ENCODE data around the gene ARL5A.

ARL5A gene

DNA sequence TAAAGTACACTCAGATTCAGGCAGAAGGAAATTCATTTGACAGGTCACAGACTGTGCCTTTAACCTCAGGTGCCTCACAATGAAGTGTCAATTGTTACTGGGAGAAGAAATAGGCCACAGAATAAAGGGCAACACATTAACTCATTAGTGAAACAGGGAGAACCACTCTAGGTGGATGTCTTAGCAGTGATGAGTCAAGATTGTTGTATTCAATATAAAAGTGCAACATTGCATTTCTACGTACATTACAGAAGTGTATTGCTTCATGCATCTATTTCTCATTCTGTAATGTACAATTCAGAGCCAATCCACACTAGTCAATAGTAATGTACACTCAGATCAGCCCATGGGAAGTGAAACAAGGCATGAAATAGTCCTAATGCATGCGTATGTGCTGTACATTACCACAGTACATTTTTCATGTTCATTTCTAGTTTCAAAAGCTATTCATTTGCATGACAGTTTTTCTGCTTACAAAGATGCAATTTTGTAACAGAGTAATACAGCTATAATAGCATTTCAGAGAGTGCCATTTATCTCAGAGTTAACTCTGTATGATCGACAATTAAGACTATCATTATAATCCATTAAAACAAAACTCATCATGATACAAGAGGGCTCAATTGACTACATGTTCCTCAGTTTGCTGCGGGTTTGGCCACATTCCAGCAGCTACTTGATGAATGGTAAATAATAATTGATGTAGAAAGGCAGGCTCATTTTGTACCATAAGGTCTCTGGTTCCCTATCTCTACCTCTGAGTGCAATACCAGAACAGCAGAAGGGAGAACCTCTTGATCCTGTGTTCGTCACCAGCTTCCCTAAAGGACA is 12.2 kb upstream of the ARL5A start:
- WGBS, 2 experiments (ENCODE audit: insufficient coverage in 2 of 2): 67 to 83% methylated on average over 1 of the region's 5 CpGs
- Histone ChIP-seq H3K36me3 (ENCODE audit: control insufficient read depth, insufficient read depth, low read length) (no peaks in the 10 kb centered on the region), H3K27ac (ENCODE audit: low read depth, low read length, severe bottlenecking) (no peak overlapping the region)

GRCh38 chr2:151837926-151838325 is 9.7 kb upstream of the ARL5A start:
- Histone ChIP-seq H3K4me3 (ENCODE audit: extremely low read depth, insufficient read depth, low read length, poor library complexity, severe bottlenecking) (no peak overlapping the region), H3K9me3 (ENCODE audit: control insufficient read depth, low read length) (no peaks in the 10 kb centered on the region), H3K36me3 (ENCODE audit: control insufficient read depth, insufficient read depth, low read length) (no peaks in the 10 kb centered on the region), H3K27ac (ENCODE audit: low read depth, low read length, severe bottlenecking) (no peak overlapping the region), H3K4me1 (ENCODE audit: control insufficient read depth, insufficient read depth, low read length, poor library complexity, severe bottlenecking) (no peaks in the 10 kb centered on the region)
- WGBS, 2 experiments (ENCODE audit: insufficient coverage in 2 of 2): 71 to 100% methylated on average over 1 of the region's 3 CpGs

More for the DNA sequence above, 12.2 kb upstream of the ARL5A start:
- H3K4me1 ChIP-seq (ENCODE audit: control insufficient read depth, insufficient read depth, low read length, poor library complexity, severe bottlenecking): peaks cover 9% of the 10 kb centered on the region
- no peaks in the 10 kb centered on the region for H3K9me3 ChIP-seq (ENCODE audit: control insufficient read depth, low read length)
- H3K4me3 ChIP-seq (ENCODE audit: extremely low read depth, insufficient read depth, low read length, poor library complexity, severe bottlenecking): no peak overlapping the region

- Histone ChIP-seq H3K4me3 (ENCODE audit: extremely low read depth, insufficient read depth, low read length, poor library complexity, severe bottlenecking) (no peak overlapping the region), H3K9me3 (ENCODE audit: control insufficient read depth, low read length) (no peaks in the 10 kb centered on the region), H3K27ac (ENCODE audit: low read depth, low read length, severe bottlenecking) (no peak overlapping the region), H3K36me3 (ENCODE audit: control insufficient read depth, insufficient read depth, low read length) (no peaks in the 10 kb centered on the region), H3K4me1 (ENCODE audit: control insufficient read depth, insufficient read depth, low read length, poor library complexity, severe bottlenecking) (no peaks in the 10 kb centered on the region)
- WGBS, 2 experiments (ENCODE audit: insufficient coverage in 2 of 2): no CpG with 5 or more reads among the region's 3 CpGs
These were observed 5.8 kb upstream of the ARL5A start for GRCh38 chr2:151833984-151834383.

GRCh38 chr2:151830961-151831360 is 2.7 kb upstream of the ARL5A start:
- H3K27ac ChIP-seq (ENCODE audit: low read depth, low read length, severe bottlenecking): no peak overlapping the region
- no peaks in the 10 kb centered on the region for H3K9me3 ChIP-seq (ENCODE audit: control insufficient read depth, low read length)
- no CpG with 5 or more reads among the region's 2 CpGs for WGBS, 2 experiments (ENCODE audit: insufficient coverage in 2 of 2)
- no peak overlapping the region for H3K4me3 ChIP-seq (ENCODE audit: extremely low read depth, insufficient read depth, low read length, poor library complexity, severe bottlenecking)
- peaks cover 5% of the 10 kb centered on the region for H3K4me1 ChIP-seq (ENCODE audit: control insufficient read depth, insufficient read depth, low read length, poor library complexity, severe bottlenecking)
- no peaks in the 10 kb centered on the region for H3K36me3 ChIP-seq (ENCODE audit: control insufficient read depth, insufficient read depth, low read length)

GRCh38 chr2:151828890-151829324 is 686 bp upstream of the ARL5A start:
- Histone ChIP-seq H3K4me1 (ENCODE audit: control insufficient read depth, insufficient read depth, low read length, poor library complexity, severe bottlenecking) (peaks cover 19% of the 10 kb centered on the region), H3K27ac (ENCODE audit: low read depth, low read length, severe bottlenecking) (no peak overlapping the region), H3K9me3 (ENCODE audit: control insufficient read depth, low read length) (no peaks in the 10 kb centered on the region), H3K4me3 (ENCODE audit: extremely low read depth, insufficient read depth, low read length, poor library complexity, severe bottlenecking) (peak overlapping the region; percentile 94), H3K36me3 (ENCODE audit: control insufficient read depth, insufficient read depth, low read length) (no peaks in the 10 kb centered on the region)
- WGBS, 2 experiments (ENCODE audit: insufficient coverage in 2 of 2): 61 to 100% methylated on average over 2 of the region's 5 CpGs

- Histone ChIP-seq H3K4me1 (ENCODE audit: control insufficient read depth, insufficient read depth, low read length, poor library complexity, severe bottlenecking) (peaks cover 19% of the 10 kb centered on the region), H3K9me3 (ENCODE audit: control insufficient read depth, low read length) (no peaks in the 10 kb centered on the region), H3K36me3 (ENCODE audit: control insufficient read depth, insufficient read depth, low read length) (peaks cover 1% of the 10 kb centered on the region), H3K27ac (ENCODE audit: low read depth, low read length, severe bottlenecking) (peak overlapping the region; percentile 88), H3K4me3 (ENCODE audit: extremely low read depth, insufficient read depth, low read length, poor library complexity, severe bottlenecking) (peak overlapping the region; percentile 94)
- 0 to 1% methylated on average over 23 to 31 of the region's 38 CpGs for WGBS, 2 experiments (ENCODE audit: insufficient coverage in 2 of 2)
These were observed 568 bp downstream of the ARL5A start for GRCh38 chr2:151827564-151828142.

DNA sequence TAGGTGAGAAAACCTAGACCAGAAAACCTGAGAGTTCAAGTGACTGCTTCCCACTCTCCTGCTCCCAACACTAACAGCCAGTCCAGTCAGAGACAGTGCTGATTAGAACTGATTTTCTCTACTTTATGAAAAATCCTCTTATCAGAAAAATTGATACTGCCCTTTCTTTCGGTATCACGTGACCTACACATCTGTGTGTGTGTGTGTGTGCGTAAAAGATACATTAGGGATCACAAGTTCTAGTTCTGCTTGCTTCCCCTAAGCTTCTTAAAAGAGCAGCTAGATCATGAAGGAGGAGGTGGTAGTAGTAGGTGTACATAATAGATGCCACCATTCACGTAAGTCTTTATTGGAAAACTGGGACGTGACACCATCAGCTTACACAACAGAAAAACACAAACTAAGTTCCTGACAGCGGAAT is 1.5 kb downstream of the ARL5A start:
- H3K27ac ChIP-seq (ENCODE audit: low read depth, low read length, severe bottlenecking): no peak overlapping the region
- WGBS, 2 experiments (ENCODE audit: insufficient coverage in 2 of 2): 80% methylated on average over 4 of the region's 6 CpGs; no CpG with 5 or more reads in 1 of the 2 experiments

DNA sequence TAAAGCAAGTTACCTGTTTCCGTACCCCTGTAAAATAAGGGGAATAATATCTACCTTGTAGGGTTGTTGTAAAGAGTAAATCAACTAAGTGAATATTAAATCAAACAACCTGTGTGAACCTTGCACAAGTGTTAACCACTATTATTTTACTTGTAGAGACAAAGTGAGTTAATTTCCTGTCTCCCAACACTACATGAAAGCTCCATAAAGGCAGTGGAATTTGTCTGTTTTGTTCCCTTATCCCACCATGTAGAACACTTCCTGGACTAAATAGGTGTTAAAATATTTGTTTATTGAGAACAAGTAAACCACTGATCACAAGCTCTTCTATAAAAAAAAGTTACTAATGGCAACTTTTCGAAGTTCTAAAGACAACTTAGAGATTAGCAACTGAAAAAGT is 3.3 kb downstream of the ARL5A start:
- Histone ChIP-seq H3K27ac (ENCODE audit: low read depth, low read length, severe bottlenecking) (no peak overlapping the region), H3K4me3 (ENCODE audit: extremely low read depth, insufficient read depth, low read length, poor library complexity, severe bottlenecking) (no peak overlapping the region), H3K4me1 (ENCODE audit: control insufficient read depth, insufficient read depth, low read length, poor library complexity, severe bottlenecking) (peaks cover 19% of the 10 kb centered on the region), H3K36me3 (ENCODE audit: control insufficient read depth, insufficient read depth, low read length) (peaks cover 7% of the 10 kb centered on the region), H3K9me3 (ENCODE audit: control insufficient read depth, low read length) (no peaks in the 10 kb centered on the region)
- 20% methylated on average over 1 of the region's 2 CpGs; no CpG with 5 or more reads in 1 of the 2 experiments for WGBS, 2 experiments (ENCODE audit: insufficient coverage in 2 of 2)

More for the DNA sequence above, 1.5 kb downstream of the ARL5A start:
- H3K36me3 ChIP-seq (ENCODE audit: control insufficient read depth, insufficient read depth, low read length): peaks cover 7% of the 10 kb centered on the region
- H3K4me3 ChIP-seq (ENCODE audit: extremely low read depth, insufficient read depth, low read length, poor library complexity, severe bottlenecking): peak overlapping the region; percentile 94
- H3K4me1 ChIP-seq (ENCODE audit: control insufficient read depth, insufficient read depth, low read length, poor library complexity, severe bottlenecking): peaks cover 19% of the 10 kb centered on the region
- no peaks in the 10 kb centered on the region for H3K9me3 ChIP-seq (ENCODE audit: control insufficient read depth, low read length)

- Histone ChIP-seq H3K4me1 (ENCODE audit: control insufficient read depth, insufficient read depth, low read length, poor library complexity, severe bottlenecking) (peaks cover 19% of the 10 kb centered on the region), H3K36me3 (ENCODE audit: control insufficient read depth, insufficient read depth, low read length) (peaks cover 7% of the 10 kb centered on the region), H3K9me3 (ENCODE audit: control insufficient read depth, low read length) (no peaks in the 10 kb centered on the region), H3K27ac (ENCODE audit: low read depth, low read length, severe bottlenecking) (no peak overlapping the region), H3K4me3 (ENCODE audit: extremely low read depth, insufficient read depth, low read length, poor library complexity, severe bottlenecking) (no peak overlapping the region)
- 63 to 73% methylated on average over 2 to 5 of the region's 6 CpGs for WGBS, 2 experiments (ENCODE audit: insufficient coverage in 2 of 2)
These were observed 4.6 kb downstream of the ARL5A start for GRCh38 chr2:151823651-151824050.

DNA sequence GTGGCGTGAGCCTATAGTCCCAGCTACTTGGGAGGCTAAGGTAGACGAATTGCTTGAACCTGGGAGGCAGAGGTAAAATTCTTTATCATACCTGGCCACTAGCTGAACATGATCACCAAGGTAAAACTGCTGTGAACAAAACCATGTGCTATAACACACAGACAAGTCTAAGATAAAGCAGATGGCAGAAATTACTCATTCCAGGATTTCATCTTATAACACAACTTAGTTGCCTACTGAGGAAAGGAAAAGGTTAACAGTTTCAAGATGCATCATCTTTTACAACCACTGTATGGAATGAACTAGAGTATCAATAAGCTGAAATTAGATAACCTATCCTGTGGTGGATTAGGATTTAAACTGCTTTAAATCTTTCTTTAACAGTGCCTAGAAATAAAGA is 8.3 kb downstream of the ARL5A start:
- Histone ChIP-seq H3K36me3 (ENCODE audit: control insufficient read depth, insufficient read depth, low read length) (peaks cover 36% of the 10 kb centered on the region), H3K4me1 (ENCODE audit: control insufficient read depth, insufficient read depth, low read length, poor library complexity, severe bottlenecking) (peaks cover 4% of the 10 kb centered on the region), H3K27ac (ENCODE audit: low read depth, low read length, severe bottlenecking) (no peak overlapping the region), H3K9me3 (ENCODE audit: control insufficient read depth, low read length) (no peaks in the 10 kb centered on the region), H3K4me3 (ENCODE audit: extremely low read depth, insufficient read depth, low read length, poor library complexity, severe bottlenecking) (no peak overlapping the region)
- WGBS, 2 experiments (ENCODE audit: insufficient coverage in 2 of 2): 90% methylated on average over 2 of the region's 2 CpGs; no CpG with 5 or more reads in 1 of the 2 experiments

DNA sequence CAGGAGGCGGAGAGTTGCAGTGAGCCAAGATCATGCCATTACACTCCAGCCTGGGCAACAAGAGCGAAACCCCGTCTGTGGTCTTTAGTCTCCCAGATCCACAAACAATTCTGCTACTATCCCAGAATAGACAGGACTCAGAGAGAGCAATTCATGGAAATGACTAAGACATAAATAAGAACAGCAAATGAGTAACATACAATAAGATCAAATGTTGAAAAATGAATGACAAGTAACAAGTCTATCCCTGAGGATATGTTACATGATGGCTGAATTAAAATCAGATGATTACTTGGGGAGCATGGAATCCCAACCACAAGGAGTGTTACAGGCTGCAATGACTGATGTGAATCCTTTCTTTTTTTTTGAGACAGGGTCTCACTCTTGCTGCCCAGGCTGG is 10.3 kb downstream of the ARL5A start:
- Histone ChIP-seq H3K36me3 (ENCODE audit: control insufficient read depth, insufficient read depth, low read length) (peaks cover 50% of the 10 kb centered on the region), H3K4me3 (ENCODE audit: extremely low read depth, insufficient read depth, low read length, poor library complexity, severe bottlenecking) (no peak overlapping the region), H3K9me3 (ENCODE audit: control insufficient read depth, low read length) (no peaks in the 10 kb centered on the region), H3K27ac (ENCODE audit: low read depth, low read length, severe bottlenecking) (no peak overlapping the region), H3K4me1 (ENCODE audit: control insufficient read depth, insufficient read depth, low read length, poor library complexity, severe bottlenecking) (no peaks in the 10 kb centered on the region)
- 89 to 100% methylated on average over 1 to 2 of the region's 3 CpGs for WGBS, 2 experiments (ENCODE audit: insufficient coverage in 2 of 2)

All from mesodermal cell (in vitro differentiated cells).